HepG2 (cell line): ENCODE data around the gene MBNL3. TPM values are rescaled to one million over a fixed set of nuclear protein-coding genes. Genes with fewer than 3 reads are reported as not detected.

ENCODE experiments used
- AHR ChIP-seq: IDR thresholded peaks from 2 replicates; pipeline ENCODE4 v1.6.1; 2018; ENCODE audit warnings: missing genetic modification reagents, missing compliant biosample characterization
- ATF7 ChIP-seq, 2 experiments: fragments of 450-650 bp in 1 of 2; sonication (generic) in 1 of 2; formaldehyde crosslinking in 1 of 2; IDR thresholded peaks; 2 replicates each; pipeline versions ENCODE4 v1.4.0 to v1.6.1; 2016 to 2020; ENCODE audit warnings: antibody characterized with exemption in 1 of 2, mild to moderate bottlenecking in 1 of 2, missing genetic modification reagents in 1 of 2
- ELF3 ChIP-seq: IDR thresholded peaks from 2 replicates; pipeline ENCODE4 v1.6.1; 2016; ENCODE audit warnings: missing genetic modification reagents, missing compliant biosample characterization
- ETV5 ChIP-seq: IDR thresholded peaks from 2 replicates; pipeline ENCODE4 v1.6.1; 2018; ENCODE audit warnings: missing biosample characterization, missing genetic modification reagents, inconsistent platforms, borderline replicate concordance
- KLF12 ChIP-seq: sonication (generic); formaldehyde crosslinking; IDR thresholded peaks from 2 replicates; pipeline ENCODE4 v1.4.0; 2020; ENCODE audit warnings: missing genetic modification reagents, borderline replicate concordance
- MED1 ChIP-seq: sonication (generic); formaldehyde crosslinking; IDR thresholded peaks from 2 replicates; pipeline ENCODE4 v1.4.0; 2020; ENCODE audit warnings: missing genetic modification reagents
- MTA3 ChIP-seq: sonication (generic); formaldehyde crosslinking; IDR thresholded peaks from 2 replicates; pipeline ENCODE4 v1.4.0; 2020; ENCODE audit warnings: missing genetic modification reagents
- NCOA2 ChIP-seq: sonication (generic); formaldehyde crosslinking; IDR thresholded peaks from 2 replicates; pipeline ENCODE4 v1.8.0; 2022; ENCODE audit warnings: inconsistent platforms
- NFRKB ChIP-seq: fragments of 450-650 bp; IDR thresholded peaks from 2 replicates; pipeline ENCODE4 v1.6.1; 2017
- NFYB ChIP-seq: sonication (generic); formaldehyde crosslinking; IDR thresholded peaks from 2 replicates; pipeline ENCODE4 v1.4.0; 2020; ENCODE audit warnings: missing genetic modification reagents
- SOX5 ChIP-seq: IDR thresholded peaks from 2 replicates; pipeline ENCODE4 v1.6.1; 2016; ENCODE audit warnings: borderline replicate concordance
- TP53 ChIP-seq: sonication (generic); formaldehyde crosslinking; conservative IDR thresholded peaks from 2 replicates; pipeline ENCODE4 v1.4.0; 2020; ENCODE audit warnings: missing genetic modification reagents
- ZBTB7A ChIP-seq: sonication (generic); formaldehyde crosslinking; IDR thresholded peaks from 2 replicates; pipeline ENCODE4 v1.8.0; 2022; ENCODE audit warnings: mild to moderate bottlenecking, missing genetic modification reagents
- ZNF17 ChIP-seq: sonication (generic); formaldehyde crosslinking; IDR thresholded peaks from 2 replicates; pipeline ENCODE4 v1.5.0; 2020; ENCODE audit warnings: mild to moderate bottlenecking, missing genetic modification reagents
- ZNF3 ChIP-seq: IDR thresholded peaks from 2 replicates; pipeline ENCODE4 v1.7.0; 2017; ENCODE audit warnings: inconsistent platforms
- ZNF329 ChIP-seq: sonication (generic); formaldehyde crosslinking; IDR thresholded peaks from 2 replicates; pipeline ENCODE4 v1.9.0; 2021; ENCODE audit warnings: low read depth, mild to moderate bottlenecking, missing genetic modification reagents
- ZNF337 ChIP-seq: sonication (generic); formaldehyde crosslinking; IDR thresholded peaks from 2 replicates; pipeline ENCODE4 v1.5.1; 2020; ENCODE audit warnings: missing genetic modification reagents, low read depth, mild to moderate bottlenecking, borderline replicate concordance
- ZNF441 ChIP-seq: sonication (generic); formaldehyde crosslinking; IDR thresholded peaks from 2 replicates; pipeline ENCODE4 v1.7.0; 2021; ENCODE audit warnings: missing genetic modification reagents, borderline replicate concordance
- ZNF501 ChIP-seq: sonication (generic); formaldehyde crosslinking; IDR thresholded peaks from 2 replicates; pipeline ENCODE4 v1.5.1; 2020; ENCODE audit warnings: mild to moderate bottlenecking, moderate library complexity, missing genetic modification reagents
- ZNF503 ChIP-seq: sonication (generic); formaldehyde crosslinking; IDR thresholded peaks from 2 replicates; pipeline ENCODE4 v1.4.0; 2020; ENCODE audit warnings: missing genetic modification reagents
- ZNF557 ChIP-seq: sonication (generic); formaldehyde crosslinking; IDR thresholded peaks from 2 replicates; pipeline ENCODE4 v1.4.0; 2020; ENCODE audit warnings: missing genetic modification reagents
- ZNF564 ChIP-seq: sonication (generic); formaldehyde crosslinking; IDR thresholded peaks from 2 replicates; pipeline ENCODE4 v1.8.1; 2023; ENCODE audit warnings: mild to moderate bottlenecking, missing genetic modification reagents
- ZNF629 ChIP-seq: sonication (generic); formaldehyde crosslinking; conservative IDR thresholded peaks from 2 replicates; pipeline ENCODE4 v1.5.0; 2020; ENCODE audit warnings: missing genetic modification reagents
- ZNF749 ChIP-seq: sonication (generic); formaldehyde crosslinking; IDR thresholded peaks from 2 replicates; pipeline ENCODE4 v1.8.0; 2022; ENCODE audit warnings: mild to moderate bottlenecking, missing genetic modification reagents, moderate library complexity, borderline replicate concordance
- ZNF776 ChIP-seq: sonication (generic); formaldehyde crosslinking; IDR thresholded peaks from 2 replicates; pipeline ENCODE4 v1.4.0; 2020; ENCODE audit warnings: mild to moderate bottlenecking, missing genetic modification reagents
- ZSCAN9 ChIP-seq: IDR thresholded peaks from 2 replicates; pipeline ENCODE4 v1.6.1; 2016; ENCODE audit warnings: borderline replicate concordance
- polyA plus RNA-seq, 8 experiments: library from polyadenylated mRNA; depleted of rRNA in 3 of 8; stranded (reverse) in 7 of 8; unstranded in 1 of 8; fragments of >200 nt; fragmentation: Illumina TruSeq in 4 of 8; extraction: Trizol in 4 of 8; gene quantifications; 2 replicates each; pipeline versions ENCODE4 v1.2.1 to v1.2.3, GENCODE V29; 2011 to 2016; ENCODE audit warnings: low read depth in 4 of 8, missing spikeins in 1 of 8, mixed read lengths in 1 of 8; ENCODE audit not compliant: insufficient read depth in 1 of 8
- total RNA-seq, 5 experiments: library from RNA; depleted of rRNA; stranded (reverse); fragments of >200 nt; fragmentation: Illumina TruSeq; extraction: Trizol; gene quantifications; 2 replicates each; pipeline ENCODE4 v1.2.3, GENCODE V29; 2016; ENCODE audit warnings: low read depth in 1 of 5
- TF ChIP-seq, protein P1 (sequence below): IDR thresholded peaks from 2 replicates; pipeline ENCODE4 v1.6.1; 2012; ENCODE audit warnings: low read depth, low read length, improper control_type of control experiment
- TF ChIP-seq, protein P2 (sequence below): sonication (generic); formaldehyde crosslinking; IDR thresholded peaks from 2 replicates; pipeline ENCODE4 v1.4.0; 2020; ENCODE audit warnings: missing genetic modification reagents

Gene MBNL3
- total and polyA plus RNA-seq, 2 of the 13 experiments (the other 11 are each of a cell fraction or from before 2014, with no cell fraction given): 155 to 257 TPM

DNA sequence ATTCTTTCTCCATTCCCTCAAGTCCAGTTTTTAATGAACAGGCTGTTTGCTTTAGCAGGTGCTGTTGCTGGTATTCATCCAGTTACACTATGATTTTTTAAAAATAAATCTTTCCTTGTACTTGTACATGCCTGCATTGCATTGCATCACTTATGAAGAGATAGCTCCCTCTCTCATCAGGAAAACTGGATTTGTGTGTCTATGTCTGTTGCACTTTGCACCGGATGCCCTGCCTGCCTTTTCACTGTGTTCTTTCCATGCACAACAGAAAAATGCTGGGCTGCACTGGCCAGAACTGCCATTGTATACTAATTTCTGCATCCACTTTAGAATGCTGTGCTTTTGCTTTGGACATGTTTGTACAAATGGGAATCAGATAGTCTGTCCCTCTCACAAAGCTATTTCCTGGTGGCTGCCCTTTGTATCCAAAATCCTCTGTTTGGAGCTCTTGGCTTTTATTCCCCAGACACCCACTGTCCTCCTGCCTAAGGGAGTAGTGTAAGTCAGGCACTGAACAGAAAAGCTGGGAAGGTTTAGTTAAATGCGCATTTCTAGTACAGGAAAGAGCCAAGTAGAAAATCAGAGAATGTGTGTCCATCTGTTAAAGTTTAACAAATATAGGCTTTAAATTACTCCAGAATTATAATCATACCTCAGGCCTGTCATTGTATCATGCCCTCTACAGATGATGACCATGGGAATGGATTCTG is 119.1 kb downstream of the MBNL3 start (continued):
- TF ChIP-seq ZNF557 (CRISPR knock-in tag): no peak
- no peak for TF ChIP-seq ZNF501 (CRISPR knock-in tag)
- no peak for TF ChIP-seq ZNF17 (CRISPR knock-in tag)
- TF ChIP-seq ETV5 (CRISPR knock-in tag): peak; percentile 93
- no peak for TF ChIP-seq MTA3 (CRISPR knock-in tag)
- no peak for TF ChIP-seq ZNF441 (CRISPR knock-in tag)
- TF ChIP-seq NFRKB: no peak
- no peak for TF ChIP-seq NFYB (CRISPR knock-in tag)
- peak; percentile 82 for TF ChIP-seq MED1 (CRISPR knock-in tag)
- TF ChIP-seq ZNF749 (CRISPR knock-in tag): no peak
- TF ChIP-seq ZNF3 (CRISPR knock-in tag): no peak
- TF ChIP-seq ZNF776 (CRISPR knock-in tag): no peak
- no peak; the same call in 1 of the 2 replicates for TF ChIP-seq ATF7 (IDR thresholded peaks at IDR 0.05)
- TF ChIP-seq ATF7 (CRISPR knock-in tag; IDR thresholded peaks at IDR 0.05): no peak
- peak; percentile 68; the same call in 1 of the 2 replicates for TF ChIP-seq SOX5 (CRISPR knock-in tag)
- TF ChIP-seq ZNF629: no peak
- no peak for TF ChIP-seq ZNF564 (CRISPR knock-in tag)
- TF ChIP-seq ELF3 (CRISPR knock-in tag): peak; percentile 71; the same call in 1 of the 2 replicates
- TF ChIP-seq ZSCAN9: no peak
- no peak for TF ChIP-seq ZBTB7A (CRISPR knock-in tag)
- TF ChIP-seq, protein P1, sequence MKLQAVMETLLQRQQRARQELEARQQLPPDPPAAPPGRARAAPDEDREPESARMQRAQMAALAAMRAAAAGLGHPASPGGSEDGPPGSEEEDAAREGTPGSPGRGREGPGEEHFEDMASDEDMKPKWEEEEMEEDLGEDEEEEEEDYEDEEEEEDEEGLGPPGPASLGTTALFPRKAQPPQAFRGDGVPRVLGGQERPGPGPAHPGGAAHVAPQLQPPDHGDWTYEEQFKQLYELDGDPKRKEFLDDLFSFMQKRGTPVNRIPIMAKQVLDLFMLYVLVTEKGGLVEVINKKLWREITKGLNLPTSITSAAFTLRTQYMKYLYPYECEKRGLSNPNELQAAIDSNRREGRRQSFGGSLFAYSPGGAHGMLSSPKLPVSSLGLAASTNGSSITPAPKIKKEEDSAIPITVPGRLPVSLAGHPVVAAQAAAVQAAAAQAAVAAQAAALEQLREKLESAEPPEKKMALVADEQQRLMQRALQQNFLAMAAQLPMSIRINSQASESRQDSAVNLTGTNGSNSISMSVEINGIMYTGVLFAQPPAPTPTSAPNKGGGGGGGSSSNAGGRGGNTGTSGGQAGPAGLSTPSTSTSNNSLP: peak; percentile 75
- TF ChIP-seq, protein P2, sequence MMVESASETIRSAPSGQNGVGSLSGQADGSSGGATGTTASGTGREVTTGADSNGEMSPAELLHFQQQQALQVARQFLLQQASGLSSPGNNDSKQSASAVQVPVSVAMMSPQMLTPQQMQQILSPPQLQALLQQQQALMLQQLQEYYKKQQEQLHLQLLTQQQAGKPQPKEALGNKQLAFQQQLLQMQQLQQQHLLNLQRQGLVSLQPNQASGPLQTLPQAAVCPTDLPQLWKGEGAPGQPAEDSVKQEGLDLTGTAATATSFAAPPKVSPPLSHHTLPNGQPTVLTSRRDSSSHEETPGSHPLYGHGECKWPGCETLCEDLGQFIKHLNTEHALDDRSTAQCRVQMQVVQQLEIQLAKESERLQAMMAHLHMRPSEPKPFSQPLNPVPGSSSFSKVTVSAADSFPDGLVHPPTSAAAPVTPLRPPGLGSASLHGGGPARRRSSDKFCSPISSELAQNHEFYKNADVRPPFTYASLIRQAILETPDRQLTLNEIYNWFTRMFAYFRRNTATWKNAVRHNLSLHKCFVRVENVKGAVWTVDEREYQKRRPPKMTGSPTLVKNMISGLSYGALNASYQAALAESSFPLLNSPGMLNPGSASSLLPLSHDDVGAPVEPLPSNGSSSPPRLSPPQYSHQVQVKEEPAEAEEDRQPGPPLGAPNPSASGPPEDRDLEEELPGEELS (CRISPR knock-in tag): peak; percentile 46; the same call in 1 of the 2 replicates
- no peak for TF ChIP-seq ZNF503 (CRISPR knock-in tag)
- TF ChIP-seq KLF12 (CRISPR knock-in tag): no peak
- TF ChIP-seq ZNF329 (CRISPR knock-in tag): no peak
- TF ChIP-seq AHR (CRISPR knock-in tag): no peak
- peak; percentile 48 for TF ChIP-seq NCOA2
- no peak for TF ChIP-seq ZNF337 (CRISPR knock-in tag)
- no peak for TF ChIP-seq TP53 (CRISPR knock-in tag)
